NCI-H524 (cell line): ENCODE results near the gene PHYKPL.
A peak's percentile ranks its signal among the peaks of the same experiment; 100 is the strongest.
"Not testable (repeated sequence)": the region's sequence is repeated elsewhere in the genome, so short reads cannot be mapped to it uniquely, and the experiment has no call there.

Source experiments
- DNase-seq, 2 experiments: peaks; one replicate each; lab custom pipeline; 2025; lab: John Stamatoyannopoulos, UW

The PHYKPL gene

DNA sequence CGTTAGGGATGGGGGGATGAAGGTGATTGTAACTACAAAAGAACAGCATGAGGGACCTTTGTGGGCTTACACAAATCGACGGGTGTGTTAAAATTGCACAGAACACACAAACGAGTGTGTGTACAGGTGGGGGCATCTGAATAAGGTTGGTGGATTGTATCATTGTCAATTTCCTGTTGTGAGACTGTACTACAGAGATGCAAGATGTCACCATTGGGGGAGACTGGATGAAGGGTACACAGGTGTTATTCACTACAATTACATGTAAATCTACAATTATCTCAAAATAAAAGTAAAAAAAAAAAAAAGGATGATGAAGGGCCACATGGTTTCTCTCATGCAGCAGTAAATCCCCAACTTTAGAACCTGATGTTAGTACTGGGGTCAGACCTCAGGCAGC, 31.4 kb upstream of the PHYKPL start:
- no peak for DNase-seq

DNA sequence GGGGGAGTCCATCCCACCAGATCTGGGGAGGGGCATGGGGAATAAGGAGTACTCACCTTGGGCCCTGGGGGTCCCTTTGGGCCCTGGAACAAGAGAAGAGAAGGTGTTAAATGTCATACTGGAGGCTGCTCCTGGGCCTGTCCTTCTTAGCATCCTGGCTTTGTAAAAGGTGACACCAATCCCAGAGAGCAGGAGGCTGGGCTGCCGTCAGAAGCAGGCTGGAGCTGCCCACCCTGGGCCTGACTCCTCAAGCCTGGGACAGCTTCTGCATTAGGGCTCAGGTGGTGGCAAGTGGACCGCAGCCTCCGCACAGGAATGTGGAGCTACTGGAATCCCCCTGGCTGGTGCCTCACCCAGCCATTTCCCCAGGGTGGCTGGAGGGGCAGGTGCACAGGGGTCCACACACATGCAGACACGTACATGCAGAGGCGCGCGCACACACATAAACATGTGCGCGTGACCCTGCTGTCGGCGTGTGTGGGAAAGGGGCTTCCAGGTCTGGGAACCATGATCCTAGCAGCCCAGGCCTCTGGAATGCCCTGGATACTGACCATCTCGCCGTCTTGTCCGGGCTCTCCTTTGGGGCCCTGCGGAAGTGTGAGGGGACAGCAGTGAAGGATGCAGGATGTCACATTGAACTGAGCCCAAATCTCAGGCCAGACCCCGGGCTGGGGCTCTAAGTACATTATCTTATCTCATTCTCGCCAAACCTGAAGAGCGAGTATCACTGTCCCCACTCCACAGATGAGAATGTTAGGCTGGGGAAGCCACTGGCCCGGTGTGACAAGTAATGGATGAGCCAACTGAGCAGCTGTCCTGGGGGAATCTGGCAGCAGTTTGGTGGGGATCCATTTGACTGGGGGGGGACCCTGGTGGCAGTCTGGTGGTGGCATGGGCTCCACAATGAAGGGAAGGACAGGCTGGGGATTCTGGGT, 29.3 kb upstream of the PHYKPL start:
- DNase-seq = no peak

DNA sequence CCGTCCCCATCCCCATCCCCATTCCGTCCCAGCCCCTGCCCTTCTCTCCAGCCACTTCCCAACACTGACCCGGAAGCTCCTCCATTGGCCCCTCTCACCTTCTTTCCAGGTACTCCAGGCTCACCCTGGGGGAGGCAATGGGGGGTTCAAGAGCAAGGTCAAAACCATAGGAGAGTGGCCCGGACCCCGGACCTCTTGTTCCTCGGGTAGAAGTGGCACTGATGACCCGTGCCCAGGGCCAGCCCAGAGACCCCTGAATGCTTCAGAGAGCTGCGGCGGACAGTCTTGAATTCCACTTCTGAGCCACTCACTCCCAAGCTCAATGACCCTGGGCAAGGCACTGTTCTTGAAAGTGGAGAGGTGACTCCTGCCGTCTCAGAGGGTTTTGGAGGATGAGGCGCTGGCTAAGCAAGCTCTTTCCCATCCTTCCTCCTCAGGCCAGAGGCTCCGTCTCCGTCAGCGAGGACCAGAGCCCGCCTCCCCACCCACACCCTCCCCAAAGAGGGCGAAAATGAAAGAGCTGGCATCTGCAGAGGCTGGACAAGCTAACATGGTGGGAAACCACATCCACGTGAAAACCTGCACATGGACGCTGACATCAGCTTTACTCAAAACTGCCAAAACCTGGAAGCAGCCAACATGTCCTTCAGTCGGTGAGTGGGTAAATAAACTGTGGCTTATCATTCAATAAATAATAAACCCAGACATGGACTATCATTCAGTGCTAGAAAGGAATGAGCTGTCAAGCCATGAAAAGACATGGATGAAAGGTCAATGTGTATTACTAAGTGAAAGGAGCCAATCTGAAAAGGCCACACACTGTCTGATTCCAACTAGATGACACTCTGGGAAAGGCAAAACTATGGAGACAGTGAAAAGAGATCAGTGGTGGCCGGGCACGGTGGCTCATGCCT, 27.3 kb upstream of the PHYKPL start:
- no peak for DNase-seq

DNA sequence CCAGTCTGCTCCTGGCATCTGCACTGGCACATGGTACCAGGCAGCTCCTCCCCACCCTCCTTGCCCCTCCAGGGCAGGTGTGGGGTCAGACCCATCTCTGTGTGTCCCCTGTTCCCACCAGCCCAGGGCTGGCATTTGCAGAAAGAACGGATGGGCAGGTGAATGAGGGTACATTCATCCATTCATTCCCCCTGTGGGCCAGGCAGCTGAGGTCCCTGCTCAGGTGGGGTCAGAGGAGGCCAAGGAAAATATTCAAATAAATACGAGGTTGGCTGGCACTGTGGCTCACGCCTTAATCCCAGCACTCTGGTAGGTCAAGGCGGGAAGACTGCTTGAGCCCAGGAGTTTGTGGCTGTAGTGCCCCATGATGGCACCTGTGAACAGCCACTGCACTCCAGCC, 25.0 kb upstream of the PHYKPL start:
- DNase-seq = no peak

DNA sequence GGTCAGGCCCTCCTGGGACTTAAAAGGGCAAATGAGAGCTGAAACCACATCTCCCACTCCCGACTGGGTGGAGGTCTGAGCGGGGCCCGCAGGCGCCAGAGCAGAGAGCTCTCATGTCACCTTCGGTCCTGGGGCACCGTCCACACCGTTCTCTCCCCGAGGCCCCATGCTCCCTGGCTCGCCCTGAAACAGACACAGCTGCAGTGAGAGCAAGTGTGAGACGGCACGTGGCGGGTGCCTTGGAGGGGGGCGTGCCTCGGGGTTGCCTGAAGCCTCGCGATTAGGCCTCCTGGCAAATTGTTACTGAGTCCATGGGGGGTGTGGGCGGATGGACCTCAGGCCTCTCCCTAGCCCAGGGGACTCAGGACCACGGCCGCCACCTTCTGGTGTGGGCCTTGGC, 24.1 kb upstream of the PHYKPL start:
- DNase-seq = no peak

DNA sequence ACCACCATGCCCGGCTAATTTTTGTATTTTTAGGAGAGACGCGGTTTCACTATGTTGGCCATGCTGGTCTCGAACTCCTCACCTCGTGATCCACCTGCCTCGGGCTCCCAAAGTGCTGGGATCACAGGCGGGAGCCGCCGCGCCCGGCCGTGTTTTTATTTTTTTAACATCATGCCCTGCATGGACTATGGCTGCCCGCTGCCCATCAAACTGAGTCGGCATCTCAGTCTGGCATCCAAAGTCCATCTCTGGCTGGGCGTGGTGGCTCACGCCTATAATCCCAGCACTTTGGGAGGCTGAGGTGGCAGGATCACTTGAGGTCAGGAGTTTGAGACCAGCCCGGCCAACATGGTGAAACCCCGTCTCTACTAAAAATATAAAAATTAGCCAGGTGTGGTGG, 21.0 kb upstream of the PHYKPL start:
- DNase-seq = not testable (repeated sequence)

DNA sequence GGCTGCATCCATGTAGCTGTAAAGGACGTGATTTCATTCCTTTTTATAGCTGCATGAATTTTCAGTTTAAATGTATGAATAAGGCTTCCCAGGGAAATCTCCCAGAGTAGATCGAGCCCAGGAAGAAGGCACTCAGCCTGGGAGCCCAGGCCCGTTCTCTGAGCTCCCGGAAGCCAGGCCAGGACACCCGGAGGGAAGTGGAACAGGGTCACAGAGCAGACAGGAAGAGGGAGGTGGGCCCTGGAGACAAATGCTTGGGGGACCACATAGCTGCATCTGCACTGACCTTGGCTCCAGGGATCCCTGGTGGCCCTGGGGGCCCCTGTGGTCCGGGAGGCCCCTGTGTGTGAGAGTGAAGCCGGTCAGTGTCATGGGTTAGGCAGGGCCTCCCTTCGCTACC, 19.7 kb upstream of the PHYKPL start:
- DNase-seq = no peak

DNA sequence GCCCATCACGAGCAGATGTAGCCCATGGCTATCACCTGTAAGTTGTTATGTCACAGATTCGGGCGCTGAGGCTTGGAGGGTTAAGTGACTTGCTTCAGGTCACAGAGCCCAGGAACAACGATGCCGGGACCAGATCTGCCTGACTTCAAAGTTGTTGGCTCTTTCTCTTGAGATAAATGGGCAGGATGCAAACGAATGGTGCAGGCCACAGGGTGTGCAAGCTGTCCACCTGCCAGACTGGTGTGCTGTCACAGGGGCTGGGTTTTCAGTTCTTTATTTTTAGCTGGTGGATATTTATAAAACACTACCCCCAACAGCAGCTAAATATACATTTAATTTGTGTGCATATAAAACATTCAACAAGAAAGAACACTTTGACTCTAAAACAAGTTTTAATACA, 17.7 kb upstream of the PHYKPL start:
- no peak for DNase-seq

DNA sequence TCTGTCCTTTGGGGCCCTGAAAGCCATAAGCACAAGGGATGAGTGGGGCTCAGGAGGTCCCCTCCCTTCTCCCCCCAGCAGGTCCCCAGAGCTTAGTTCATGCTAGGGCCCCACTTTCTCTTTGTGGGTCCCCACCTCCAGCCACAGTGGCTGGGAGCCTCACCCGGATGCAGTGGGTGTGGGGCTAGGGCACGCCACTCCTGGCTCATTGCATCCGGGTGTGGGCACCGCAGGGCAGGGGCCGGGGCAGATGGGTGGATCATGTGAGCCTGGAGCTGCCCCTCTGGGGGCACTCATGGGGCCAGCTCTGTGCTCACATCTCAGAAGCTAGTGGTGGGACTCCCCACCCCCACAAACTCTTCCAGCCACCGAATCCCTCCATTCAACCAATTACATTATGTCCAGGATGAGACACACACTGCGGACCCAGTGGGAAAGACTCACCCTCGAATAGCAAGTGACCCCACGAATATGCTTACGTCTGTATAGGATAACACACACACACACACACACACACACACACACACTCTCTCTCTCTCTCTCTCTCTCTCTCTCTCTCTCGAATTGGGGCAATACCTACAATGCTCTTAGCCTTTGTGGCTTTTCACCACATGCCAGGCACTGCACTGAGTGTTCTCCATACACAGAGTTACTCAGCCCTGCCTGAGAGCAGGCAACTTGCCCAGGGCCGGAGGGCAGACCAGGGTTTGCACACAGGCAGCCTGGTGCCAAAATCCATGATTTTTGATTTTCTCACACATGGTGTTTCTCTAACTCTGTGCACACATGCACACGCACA, 16.8 kb upstream of the PHYKPL start:
- no peak for DNase-seq

DNA sequence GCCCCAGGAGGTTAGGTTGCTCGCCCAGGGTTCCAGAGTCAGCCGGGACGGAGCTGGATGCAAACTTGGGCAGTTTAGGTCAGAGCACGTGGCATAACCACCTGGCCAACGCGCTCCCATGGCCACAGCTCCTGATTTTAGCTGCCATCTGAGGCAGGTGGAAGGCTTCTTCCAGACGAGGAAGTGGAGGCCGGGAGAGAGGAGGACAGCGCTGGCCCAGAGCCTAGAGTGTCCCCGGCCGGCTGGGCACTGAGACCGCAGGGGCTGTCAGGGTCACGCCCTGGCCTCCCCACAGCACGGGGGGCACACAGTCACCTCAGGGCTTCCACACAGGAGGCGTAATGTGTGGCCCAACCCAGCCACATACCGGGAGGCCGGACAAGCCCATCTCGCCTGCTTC, 16.1 kb upstream of the PHYKPL start:
- no peak for DNase-seq

DNA sequence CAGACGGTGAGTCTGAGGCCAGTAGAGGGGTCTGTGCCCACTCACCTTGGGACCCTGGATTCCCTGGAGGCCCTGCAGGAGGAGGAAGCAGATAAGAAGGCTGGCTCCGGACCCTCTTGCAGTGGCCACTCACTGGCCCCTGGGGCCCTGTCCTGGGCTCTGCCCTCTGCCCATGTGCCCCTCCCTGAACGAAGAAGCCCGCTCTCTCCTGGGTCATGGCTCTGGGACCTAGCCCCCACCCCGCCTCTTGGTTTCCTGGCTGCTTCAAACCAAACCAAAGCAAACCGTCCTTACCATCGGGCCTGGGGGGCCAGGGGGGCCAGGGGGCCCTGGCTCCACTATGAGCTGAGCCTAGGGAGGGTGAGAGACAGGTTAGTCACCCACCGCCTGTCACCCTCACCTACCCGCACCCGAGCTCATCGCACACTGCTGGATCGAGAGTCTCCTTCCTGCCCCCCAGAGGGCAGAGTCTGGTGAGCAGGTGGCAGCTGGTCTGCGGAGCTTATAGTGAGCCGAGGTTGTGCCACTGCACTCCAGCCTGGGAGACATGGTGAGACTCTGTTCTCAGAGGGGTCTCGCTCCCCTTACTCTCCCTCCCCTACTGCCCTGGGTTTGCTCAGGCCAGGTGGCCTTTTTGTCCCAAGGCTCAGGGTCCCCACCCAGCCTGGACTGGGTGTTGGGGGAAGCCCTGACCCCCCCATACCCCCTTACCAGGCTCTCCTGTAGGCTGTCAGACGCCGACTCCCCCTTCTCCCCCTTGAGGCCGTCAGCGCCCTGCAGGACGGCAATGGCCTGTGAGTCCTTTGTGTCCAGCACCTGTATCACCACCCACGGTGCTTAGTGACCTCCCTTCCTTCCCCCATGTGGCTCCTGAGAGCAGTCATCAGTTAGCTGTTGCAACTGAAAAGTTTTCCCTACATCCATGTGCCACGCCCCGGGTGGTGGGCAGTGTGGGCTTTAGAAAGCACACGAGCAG, 15.2 kb upstream of the PHYKPL start:
- DNase-seq = peak; percentile 34 to 76

DNA sequence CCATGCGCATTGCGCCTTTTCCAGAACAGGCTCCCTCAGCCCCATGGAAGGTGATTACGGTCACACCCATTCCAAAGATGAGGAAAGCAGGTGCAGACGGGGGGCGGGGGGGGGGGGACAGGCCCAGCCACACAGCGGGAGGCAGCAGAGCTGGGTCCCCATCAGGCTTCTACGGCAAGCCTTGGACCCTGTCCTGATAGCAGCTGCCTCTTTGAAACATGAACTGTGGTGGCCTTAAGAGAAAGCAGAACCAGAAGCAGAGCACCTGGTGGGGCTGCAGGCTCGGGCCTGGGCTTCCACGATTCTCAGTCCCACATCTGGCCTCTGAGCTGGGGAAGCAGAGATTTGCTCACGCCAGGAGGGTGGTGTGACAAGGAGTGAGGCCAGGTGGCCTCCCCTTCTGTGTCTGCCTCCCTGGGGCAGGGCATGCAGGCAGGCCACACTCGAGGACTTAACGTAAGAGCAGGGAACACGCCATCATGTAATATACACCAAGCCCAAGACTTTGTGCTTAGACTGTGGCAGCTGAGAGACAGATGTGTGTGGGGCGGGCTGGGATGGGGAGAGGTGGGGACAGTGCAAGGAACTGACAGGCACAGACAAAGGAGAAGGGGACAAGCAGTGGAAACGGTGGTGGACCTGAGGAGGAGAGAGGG, 14.2 kb upstream of the PHYKPL start:
- DNase-seq = peak; percentile 53 to 83

DNA sequence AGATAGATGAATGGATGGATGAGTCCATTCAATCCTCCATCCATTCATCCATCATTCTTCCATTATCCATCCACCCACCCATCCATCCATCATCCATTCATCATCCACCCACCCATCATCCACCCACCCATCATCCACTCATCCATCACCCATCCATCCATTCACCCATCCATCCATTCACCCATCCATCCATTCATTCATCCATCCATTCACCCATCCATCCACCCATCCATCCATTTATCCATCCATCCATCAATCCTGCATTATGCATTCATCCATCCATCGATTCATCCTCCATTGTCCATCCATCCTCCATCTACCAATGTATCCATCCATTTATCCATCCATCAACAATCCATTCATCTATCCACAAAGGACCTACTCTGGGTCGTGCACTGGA, 12.8 kb upstream of the PHYKPL start:
- DNase-seq = no peak

DNA sequence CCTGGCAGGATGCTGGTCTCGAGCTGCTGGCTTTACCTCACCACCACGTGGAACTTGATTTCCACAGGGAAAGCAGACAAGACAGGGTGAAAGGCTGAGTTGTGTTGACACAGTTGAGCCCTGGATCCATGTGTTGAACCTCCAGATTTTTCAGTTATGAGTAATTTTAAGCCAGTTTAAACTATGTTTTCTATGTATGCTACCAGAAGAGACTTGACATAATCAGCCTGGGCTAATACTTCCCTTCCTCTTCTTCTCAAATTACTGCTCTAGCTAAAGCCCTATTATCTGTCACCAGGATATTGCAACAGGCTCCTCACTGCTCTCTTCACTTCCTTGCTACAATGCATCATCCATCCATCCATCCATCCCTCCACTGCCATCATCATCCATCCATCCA, 12.0 kb upstream of the PHYKPL start:
- DNase-seq = no peak

DNA sequence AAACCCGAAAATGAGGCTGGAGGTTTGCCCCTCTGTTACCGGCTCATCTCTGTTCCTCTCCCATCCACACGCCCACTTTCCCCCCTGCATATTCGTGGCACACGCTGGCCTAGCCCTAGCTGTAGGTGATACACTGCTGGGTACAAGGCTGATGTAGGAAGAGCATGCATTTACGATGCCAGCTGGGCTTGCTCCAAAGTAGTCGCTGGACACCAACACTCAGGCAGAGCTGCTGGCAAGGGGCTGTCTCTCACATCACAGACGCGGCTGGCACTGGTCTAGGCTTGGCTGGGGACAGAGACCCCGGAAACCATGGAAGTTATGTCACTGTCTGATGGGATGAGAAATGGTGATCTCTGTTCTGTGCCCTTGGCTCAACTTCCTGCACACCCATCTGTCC, 9.8 kb upstream of the PHYKPL start:
- no peak for DNase-seq

DNA sequence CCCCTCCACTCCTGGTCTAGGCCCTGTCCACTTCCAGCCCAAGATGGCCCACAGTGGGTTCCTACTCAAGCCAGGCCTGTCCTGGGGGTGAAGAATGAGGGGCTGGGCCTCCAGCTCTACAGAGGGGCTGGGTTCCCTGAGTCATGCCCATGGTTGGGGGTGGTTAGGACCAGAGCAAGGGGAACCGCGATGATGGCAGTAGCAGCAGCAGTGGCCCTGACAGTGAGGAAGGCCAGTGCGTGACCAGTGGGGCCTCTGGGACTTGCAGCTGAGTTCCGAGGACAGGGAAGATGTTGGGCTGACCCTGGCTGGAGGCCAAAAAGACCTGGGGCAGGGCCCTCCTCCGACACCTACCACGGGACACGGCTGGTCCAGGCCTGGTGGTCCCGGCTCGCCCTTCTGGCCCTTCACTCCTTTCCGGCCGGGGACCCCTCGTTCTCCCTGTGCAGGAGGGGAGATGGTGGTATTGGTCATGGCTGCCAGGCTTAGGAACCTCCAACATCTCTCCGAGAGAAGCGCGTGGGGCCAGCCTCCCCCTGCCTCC, 9.2 kb upstream of the PHYKPL start:
- DNase-seq = no peak

DNA sequence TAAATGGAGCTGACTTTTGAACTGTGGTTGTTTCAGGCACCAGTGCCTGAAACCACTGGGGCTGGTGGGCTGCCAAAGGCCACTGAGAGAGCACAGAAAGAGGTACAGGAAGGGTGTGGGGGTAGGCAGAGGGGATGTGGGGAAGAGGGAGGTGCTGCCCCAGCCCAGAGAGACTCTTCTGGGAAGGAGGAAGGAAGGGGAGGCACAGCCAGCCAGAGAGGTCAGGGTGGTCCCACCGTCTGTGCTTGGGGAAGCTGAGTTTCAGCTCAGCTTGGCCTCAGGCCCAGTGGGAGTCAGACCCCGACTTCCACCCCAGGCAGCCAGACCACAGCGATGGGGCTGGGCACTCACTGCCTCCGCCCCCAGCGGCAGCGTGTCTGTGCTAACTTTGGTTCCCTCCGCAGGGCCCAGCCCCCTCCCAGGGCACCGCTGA, 8.6 kb upstream of the PHYKPL start:
- no peak for DNase-seq

DNA sequence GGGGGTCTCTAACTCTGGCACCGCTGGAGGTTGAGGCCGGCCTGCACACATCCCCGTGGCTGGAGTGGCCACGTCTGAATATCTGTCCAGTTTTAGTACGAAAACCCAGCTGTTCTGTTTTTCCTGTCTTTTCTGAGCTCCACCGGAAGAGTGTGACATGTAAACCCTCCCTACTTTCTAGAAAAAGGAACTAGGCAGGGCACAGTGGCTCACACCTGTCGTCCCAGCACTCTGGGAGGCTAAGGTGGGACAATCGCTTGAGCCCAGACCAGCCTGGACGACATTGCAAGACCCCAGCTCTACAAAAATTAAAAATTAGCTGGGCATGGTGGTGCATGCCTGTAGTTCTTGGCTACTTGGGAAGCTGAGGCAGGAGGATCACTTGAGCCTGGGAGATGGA, 8.2 kb upstream of the PHYKPL start:
- DNase-seq = no peak

DNA sequence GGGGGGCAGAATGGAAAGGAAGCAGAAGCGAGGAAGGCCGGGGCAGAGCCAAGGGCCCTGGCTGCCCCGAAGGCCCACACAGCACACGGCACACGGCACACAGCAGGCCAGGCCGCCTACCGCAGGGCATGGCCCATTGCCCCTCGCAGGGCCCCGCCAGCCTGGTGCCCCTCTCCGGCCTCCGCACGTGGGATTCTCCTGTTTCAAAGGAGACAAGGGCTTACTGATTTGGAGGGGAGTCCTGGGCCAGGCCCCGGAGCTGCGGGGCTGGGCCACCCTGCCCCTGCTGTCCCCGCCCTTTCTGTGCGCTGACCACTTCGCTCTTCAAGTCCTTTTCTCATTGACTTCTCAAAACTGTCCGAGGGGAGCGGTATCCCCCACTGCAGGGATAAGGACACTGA, 7.7 kb upstream of the PHYKPL start:
- no peak for DNase-seq
